Left lung (tissue), 10 donors: ENCODE results near the gene PNPLA2. TPM values are rescaled to one million over a fixed set of nuclear protein-coding genes. Genes with fewer than 3 reads are reported as not detected.

Source experiments
- ATAC-seq: fragments of 200-7000 bp; cut with Tn5 transposase; one replicate; pipeline ENCODE4 v1.9.1; 2020; ENCODE audit warnings: moderate library complexity
- DNase-seq, 4 donors: peaks; one replicate each; pipeline ENCODE4 v3.0.0-alpha.2; 2013 to 2020
- H3K27ac ChIP-seq, 2 donors: fragments of 200-600 bp; sonication (generic) in 1 of 2; one replicate each; pipeline versions ENCODE4 v1.5.0 to v1.8.0; 2020 to 2021
- H3K27me3 ChIP-seq, 2 donors: fragments of 200-600 bp; sonication (generic) in 1 of 2; one replicate each; pipeline versions ENCODE4 v1.5.0 to v1.8.0; 2020 to 2021
- H3K36me3 ChIP-seq, 2 donors: fragments of 200-600 bp; sonication (generic) in 1 of 2; one replicate each; pipeline versions ENCODE4 v1.5.0 to v1.8.0; 2020 to 2021
- H3K4me1 ChIP-seq, 2 donors: fragments of 200-600 bp; one replicate each; pipeline ENCODE4 v1.8.0; 2021
- H3K4me3 ChIP-seq, 2 donors: fragments of 200-600 bp; sonication (generic) in 1 of 2; one replicate each; pipeline versions ENCODE4 v1.5.0 to v1.8.0; 2020 to 2021; ENCODE audit warnings: mild to moderate bottlenecking in 1 of 2
- H3K9me3 ChIP-seq, 2 donors: fragments of 200-600 bp; sonication (generic) in 1 of 2; one replicate each; pipeline versions ENCODE4 v1.5.0 to v1.8.0; 2020 to 2021
- CTCF ChIP-seq, 2 donors: fragments of 200-600 bp; sonication (generic) in 1 of 2; IDR thresholded peaks; one replicate each; pipeline versions ENCODE4 v1.5.0 to v1.8.0; 2021; ENCODE audit warnings: antibody characterized with exemption in 2 of 2
- intact Hi-C, 2 donors: fragments of 100-400 bp; cut with DNase I; formaldehyde crosslinking; loops; one replicate each; pipeline versions ENCODE4 v1.11.2 to v1.14.2; 2022
- polyA plus RNA-seq, 6 donors: library from polyadenylated mRNA; unstranded; fragments of 120-200 nt; gene quantifications; one replicate each; pipeline ENCODE4 v1.2.1, GENCODE V29; 2013; ENCODE audit not compliant: insufficient read length in 6 of 6
- total RNA-seq, 2 donors: library from RNA; stranded (reverse); fragmentation: NEBNext Ultra II Directional; extraction: Animal tissue kit (Norgen Biotek cat#: 25700); gene quantifications; one replicate each; pipeline ENCODE4 v1.2.1, GENCODE V29; 2021
- donor health status: DM: no; HTN: yes; CAD: no.
- donor health status: DM: no; HTN: no; CAD: no.

Gene PNPLA2
- total and polyA plus RNA-seq, 8 donors, result 29.9 to 128 (median 40.4) TPM

- H3K4me3 ChIP-seq, result peak overlapping the region; percentile 78 to 97
- DNase-seq, result peak; percentile 86 to 97 (median 92)
- peak in 1 of 2 donors; percentile 40 for TF ChIP-seq CTCF (IDR thresholded peaks at IDR 0.05)
- intact Hi-C loops, result no loop called here
- no peaks in the 10 kb centered on the region for H3K27me3 ChIP-seq
- H3K27ac ChIP-seq, result peak overlapping the region; percentile 77 to 96
- no peaks in the 10 kb centered on the region for H3K9me3 ChIP-seq
- peak; percentile 88 for ATAC-seq
- peaks cover 0 to 35% of the 10 kb centered on the region in 2 donors for H3K36me3 ChIP-seq
- H3K4me1 ChIP-seq, result peaks cover 22 to 46% of the 10 kb centered on the region in 2 donors
These were observed 616 bp downstream of the PNPLA2 start for GRCh38 chr11:819129-819931.

GRCh38 chr11:819943-820649 lies 1.4 kb downstream of the PNPLA2 start:
- H3K9me3 ChIP-seq, result no peaks in the 10 kb centered on the region
- peak overlapping the region; percentile 78 to 97 for H3K4me3 ChIP-seq
- no peak for TF ChIP-seq CTCF (IDR thresholded peaks at IDR 0.05)
- peak in 3 of 4 donors; percentile 82 to 97 (median 92) for DNase-seq
- H3K27ac ChIP-seq, result peak overlapping the region; percentile 77 to 96
- intact Hi-C loops, result no loop called here
- H3K27me3 ChIP-seq, result no peaks in the 10 kb centered on the region
- ATAC-seq, result peak; percentile 67
- H3K4me1 ChIP-seq, result peaks cover 22 to 54% of the 10 kb centered on the region in 2 donors
- H3K36me3 ChIP-seq, result peaks cover 0 to 35% of the 10 kb centered on the region in 2 donors

- intact Hi-C loops, result no loop called here
- Histone ChIP-seq H3K36me3 (peaks cover 0 to 34% of the 10 kb centered on the region in 2 donors), H3K4me1 (peaks cover 23 to 61% of the 10 kb centered on the region in 2 donors), H3K27ac (peak overlapping the region; percentile 77 to 96), H3K9me3 (no peaks in the 10 kb centered on the region), H3K27me3 (no peaks in the 10 kb centered on the region), H3K4me3 (peak overlapping the region; percentile 78 to 97)
- no peak for TF ChIP-seq CTCF (IDR thresholded peaks at IDR 0.05)
- ATAC-seq (peak; percentile 59), DNase-seq (peak in 2 of 4 donors; percentile 88 to 93)
These were observed 2.2 kb downstream of the PNPLA2 start for GRCh38 chr11:820655-821511.

GRCh38 chr11:821512-822371 lies 3.0 kb downstream of the PNPLA2 start:
- TF ChIP-seq CTCF (IDR thresholded peaks at IDR 0.05), result no peak
- peak overlapping the region in 1 of 2 donors; percentile 97 for H3K4me3 ChIP-seq
- peaks cover 26 to 69% of the 10 kb centered on the region in 2 donors for H3K4me1 ChIP-seq
- H3K27ac ChIP-seq, result peak overlapping the region; percentile 77 to 96
- no peaks in the 10 kb centered on the region for H3K9me3 ChIP-seq
- no peak for ATAC-seq
- intact Hi-C loops, result no loop called here
- peaks cover 0 to 1% of the 10 kb centered on the region in 2 donors for H3K27me3 ChIP-seq
- peaks cover 0 to 32% of the 10 kb centered on the region in 2 donors for H3K36me3 ChIP-seq
- peak in 1 of 4 donors; percentile 90 for DNase-seq
